OCI-LY1 (cell line): Measurements from ENCODE around the gene PSME1.

Experiments
- CTCF ChIP-seq: fragments of 200-600 bp; sonication (generic), shearing (Covaris generic); IDR thresholded peaks from 2 replicates; pipeline ENCODE4 v1.5.1; 2017; ENCODE audit warnings: mild to moderate bottlenecking, antibody characterized with exemption, low read length, moderate library complexity, mixed read lengths
- EZH2 ChIP-seq: fragments of 200-600 bp; sonication (generic), shearing (Covaris generic); IDR thresholded peaks from 2 replicates; pipeline ENCODE4 v1.8.0; 2017; ENCODE audit warnings: borderline replicate concordance, mixed run types, mild to moderate bottlenecking, antibody characterized with exemption, low read length, moderate library complexity, mixed read lengths

- TF ChIP-seq CTCF (no peak), EZH2 (no peak)
Measured at GRCh38 chr14:24131549-24131966, 4.4 kb upstream of the PSME1 start.
